HG03175 (cell line): ENCODE results near the gene SREK1.
"Not testable (repeated sequence)": the region's sequence is repeated elsewhere in the genome, so short reads cannot be mapped to it uniquely, and the experiment has no call there.

Experiments
- ATAC-seq: cut with Tn5 transposase; IDR thresholded peaks from one replicate; pipeline ENCODE4 v1.9.1; 2021; ENCODE audit warnings: mild to moderate bottlenecking, moderate library complexity; ENCODE audit not compliant: unreplicated experiment

The SREK1 gene

DNA sequence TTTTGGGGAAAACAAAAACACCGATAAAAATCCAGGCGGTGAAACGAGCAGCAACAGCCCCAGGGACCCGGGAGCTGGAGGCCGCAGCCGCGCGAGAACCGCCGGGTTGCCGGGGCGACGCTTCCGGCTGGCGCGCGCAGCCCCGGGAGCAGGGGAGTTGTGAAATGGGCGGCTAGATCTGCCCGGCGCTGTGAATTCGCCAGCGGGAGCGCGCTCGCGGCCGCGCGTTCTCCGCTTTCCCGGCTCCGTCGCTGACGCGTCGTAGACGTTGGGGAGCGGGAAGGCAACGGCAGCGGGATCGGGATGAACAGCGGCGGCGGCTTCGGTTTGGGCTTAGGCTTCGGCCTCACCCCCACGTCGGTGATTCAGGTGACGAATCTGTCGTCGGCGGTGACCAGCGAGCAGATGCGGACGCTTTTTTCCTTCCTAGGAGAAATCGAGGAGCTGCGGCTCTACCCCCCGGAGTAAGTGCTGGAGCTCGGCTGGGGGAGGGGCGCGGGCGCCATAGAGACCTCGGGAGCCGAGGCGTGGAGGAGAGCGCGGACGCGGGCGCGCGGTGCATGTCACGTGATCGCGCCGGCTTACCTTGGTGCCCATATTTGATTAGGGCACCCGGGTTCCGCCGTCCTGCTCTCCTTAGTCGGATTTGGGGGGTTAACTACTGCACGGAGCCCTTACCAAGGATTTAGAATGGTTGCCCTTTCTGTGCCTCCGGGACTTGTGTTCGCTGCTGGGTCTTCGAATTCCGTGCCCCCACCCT lies at the start of gene SREK1:
Gene SREK1 (plus strand): TSS at position 227 of the 760 bp plus-strand sequence. CDS start 77 bp downstream, at position 304.
- ATAC-seq, result peak; percentile 90

GRCh38 chr5:66100851-66101250 lies 43.2 kb upstream of the SREK1 start:
- ATAC-seq, result no peak

- no peak for ATAC-seq
These were observed 30.9 kb upstream of the SREK1 start for GRCh38 chr5:66113160-66113559.

- no peak for ATAC-seq
These were observed 25.8 kb upstream of the SREK1 start for GRCh38 chr5:66118304-66118703.

- ATAC-seq, result no peak
These were observed 21.6 kb upstream of the SREK1 start for GRCh38 chr5:66122379-66123034.

DNA sequence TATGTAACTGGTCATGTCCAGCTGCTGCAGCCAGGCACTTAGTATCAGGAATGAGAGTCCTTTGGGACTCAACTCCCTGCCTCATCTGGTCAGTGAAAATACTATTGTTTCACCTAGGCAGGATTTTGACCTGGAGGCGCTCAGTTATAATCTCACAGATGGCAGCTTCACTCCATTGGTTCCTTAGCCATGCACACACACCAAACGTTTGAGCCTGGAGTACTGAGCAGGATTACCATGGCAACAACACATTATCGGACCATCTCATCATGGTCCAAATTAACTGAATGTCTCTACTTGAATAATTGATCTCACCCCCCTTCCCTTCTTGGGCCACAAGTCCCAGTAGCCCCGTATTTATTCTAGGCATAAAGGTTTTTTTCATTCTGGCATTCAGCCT lies 15.0 kb upstream of the SREK1 start:
- ATAC-seq, result no peak

- ATAC-seq, result no peak
These were observed 13.6 kb upstream of the SREK1 start for GRCh38 chr5:66130493-66130892.

- ATAC-seq, result no peak
These were observed 9.7 kb upstream of the SREK1 start for GRCh38 chr5:66134407-66134861.

- no peak for ATAC-seq
These were observed 8.0 kb upstream of the SREK1 start for GRCh38 chr5:66136053-66136452.

DNA sequence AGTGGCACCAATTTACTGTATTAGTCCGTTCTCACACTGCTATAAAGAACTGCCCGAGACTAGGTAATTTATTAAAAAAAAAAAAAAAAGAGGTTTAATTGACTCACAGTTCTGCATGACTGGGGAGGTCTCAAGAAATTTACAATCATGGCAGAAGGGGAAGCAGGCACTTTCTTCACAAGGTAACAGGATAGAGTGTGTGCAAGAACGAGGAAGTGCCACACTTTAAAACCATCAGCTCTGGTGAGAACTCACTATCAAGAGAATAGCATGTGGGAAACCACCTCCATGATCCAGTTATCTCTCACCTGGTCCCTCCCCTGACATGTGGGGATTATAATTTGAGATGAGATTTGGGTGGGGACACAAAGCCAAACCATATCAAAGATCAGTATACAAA lies 7.2 kb upstream of the SREK1 start:
- not testable (repeated sequence) for ATAC-seq

DNA sequence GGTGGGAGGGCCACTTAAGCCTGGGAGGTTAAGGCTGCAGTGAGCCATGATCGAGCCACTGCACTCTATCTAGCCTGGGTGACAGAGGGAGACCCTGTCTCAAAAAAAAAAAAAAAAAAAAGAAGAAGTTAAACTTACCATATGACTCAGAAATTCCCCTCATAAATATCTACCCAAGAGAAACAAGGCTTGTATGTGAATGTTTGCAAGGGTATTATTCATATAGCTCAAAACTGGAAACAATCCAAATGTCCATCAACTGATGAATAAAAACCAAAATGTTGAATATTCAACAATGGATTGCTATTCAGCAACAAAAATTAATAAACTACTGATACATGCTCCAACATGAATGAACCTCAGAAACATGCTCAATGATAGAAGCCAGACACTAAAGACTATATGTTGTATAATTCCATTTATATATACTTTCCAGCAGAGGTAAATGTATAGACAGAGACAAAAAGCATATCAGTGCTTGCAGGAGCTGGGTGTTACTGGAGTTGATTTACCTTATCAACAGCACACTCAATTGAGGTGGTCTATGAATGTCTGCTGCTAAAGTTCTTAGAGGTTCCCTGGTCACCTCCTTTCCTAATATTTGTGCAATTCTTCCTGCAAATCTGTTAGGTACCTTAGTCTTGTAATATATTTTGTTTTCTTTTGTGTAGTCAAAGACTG lies 5.3 kb upstream of the SREK1 start:
- ATAC-seq, result no peak

GRCh38 chr5:66139318-66139712 lies 4.8 kb upstream of the SREK1 start:
- no peak for ATAC-seq

DNA sequence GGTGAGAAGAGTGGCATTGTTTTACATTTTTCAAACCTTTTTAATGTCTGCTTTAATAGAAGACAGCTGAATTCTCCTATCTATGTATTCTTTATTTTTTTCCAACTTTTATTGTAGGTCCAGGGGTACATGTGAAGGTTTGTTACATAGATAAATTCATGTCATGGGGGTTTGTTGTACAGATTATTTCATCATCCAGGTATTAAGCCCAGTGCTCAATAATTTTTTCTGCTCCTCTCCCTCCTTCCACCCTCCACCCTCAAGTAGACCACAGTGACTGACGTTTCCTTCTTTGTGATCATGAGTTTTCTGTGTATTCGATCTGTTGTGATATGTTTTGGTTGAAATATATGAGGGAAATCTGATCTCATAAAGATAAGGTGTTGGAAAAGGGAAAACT lies 1.7 kb upstream of the SREK1 start:
- ATAC-seq, result no peak

DNA sequence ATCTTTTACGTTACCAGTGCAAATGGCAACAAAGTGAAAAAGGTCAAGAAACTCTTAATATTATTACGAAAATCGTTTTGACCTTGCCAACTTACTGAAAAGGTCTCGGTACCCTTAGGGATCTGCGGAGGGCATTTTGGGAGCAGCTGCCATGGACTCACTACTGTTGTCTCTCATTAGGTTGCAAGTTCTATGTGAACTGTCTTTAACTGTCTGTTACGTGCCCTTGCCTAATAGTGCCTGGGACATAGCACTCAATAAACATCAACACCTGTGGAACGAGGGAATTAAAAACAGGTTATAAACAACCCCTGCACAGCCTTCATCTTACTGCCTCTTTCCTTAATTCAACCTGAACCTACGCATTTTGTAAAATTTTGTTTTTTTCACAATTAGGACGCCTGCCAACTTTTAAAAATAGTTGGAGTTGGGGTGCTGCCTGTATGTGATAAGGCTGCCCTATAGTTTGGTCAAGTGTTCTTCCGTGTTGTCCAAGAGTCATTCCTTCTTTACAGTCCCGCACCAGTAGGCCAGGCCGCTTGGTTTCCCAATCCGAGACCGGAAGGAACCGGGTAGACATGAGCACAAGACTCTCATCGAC lies 527 bp upstream of the SREK1 start:
- peak; percentile 31 for ATAC-seq

DNA sequence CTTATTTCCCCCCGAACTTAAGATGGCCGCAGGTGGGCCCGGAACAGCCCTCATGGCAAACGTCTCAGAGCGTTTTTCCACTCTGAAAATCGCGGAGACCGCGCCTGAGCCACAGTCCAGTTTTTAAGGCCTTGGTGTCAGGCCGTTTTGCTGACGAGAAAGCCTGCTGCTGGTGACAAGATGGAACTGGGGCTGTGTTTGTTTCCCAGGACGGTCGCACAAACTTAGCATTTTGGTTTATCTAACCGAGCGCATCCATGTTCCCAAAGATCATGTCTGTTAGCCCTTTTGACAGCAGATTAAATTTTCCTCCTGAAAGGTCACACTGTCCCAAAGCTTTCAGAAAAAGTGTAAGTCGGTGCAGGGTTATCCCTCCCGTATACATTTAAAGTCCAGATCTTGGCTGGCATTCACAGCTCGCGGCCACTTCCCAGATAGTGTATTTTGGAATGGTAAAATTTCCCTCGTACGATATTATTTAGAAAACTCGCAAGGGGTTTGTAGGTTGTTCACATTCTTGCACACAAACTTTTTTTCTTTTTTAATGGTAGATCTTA lies 812 bp downstream of the SREK1 start:
- peak; percentile 38 for ATAC-seq

- ATAC-seq, result no peak
These were observed 1.6 kb downstream of the SREK1 start for GRCh38 chr5:66145737-66146136.

GRCh38 chr5:66149950-66150349 lies 5.8 kb downstream of the SREK1 start:
- no peak for ATAC-seq

DNA sequence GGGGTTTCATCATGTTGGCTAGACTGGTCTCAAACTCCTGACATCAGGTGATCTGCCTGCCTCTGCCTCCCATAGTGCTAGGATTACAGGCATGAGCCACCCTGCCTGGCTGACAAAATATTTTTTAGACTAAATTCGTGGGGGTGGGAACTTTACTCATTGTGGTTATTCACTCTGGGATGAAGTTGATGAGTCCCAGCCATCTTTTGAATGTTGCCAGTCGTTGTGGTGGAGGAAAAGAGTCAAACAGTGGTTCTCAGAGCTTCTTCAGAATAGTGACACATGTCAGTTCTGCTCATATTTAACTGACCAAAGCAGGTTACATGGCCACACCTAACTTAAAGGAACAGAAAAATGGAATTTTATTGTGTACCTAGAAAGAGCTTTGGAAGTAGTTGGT lies 6.9 kb downstream of the SREK1 start:
- ATAC-seq, result no peak

DNA sequence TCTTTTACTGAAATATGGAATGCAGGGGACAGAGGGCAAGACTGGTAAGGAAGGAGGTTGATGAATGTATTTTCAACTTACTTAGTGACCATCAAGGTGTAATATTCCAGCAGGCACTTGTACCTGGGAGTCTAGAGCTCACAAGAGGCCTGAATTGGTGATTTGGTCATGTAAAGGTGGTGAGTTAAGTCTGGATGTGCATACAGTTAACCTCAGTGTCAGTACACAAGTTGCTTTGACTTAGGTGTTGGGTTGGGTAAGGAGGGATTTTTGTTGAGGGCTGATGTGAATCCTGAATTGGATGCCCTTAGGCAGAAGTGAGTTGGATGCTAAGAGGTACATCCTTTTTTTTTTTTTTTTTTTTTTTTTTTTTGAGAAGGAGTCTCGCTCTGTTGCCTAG lies 7.4 kb downstream of the SREK1 start:
- ATAC-seq, result no peak

DNA sequence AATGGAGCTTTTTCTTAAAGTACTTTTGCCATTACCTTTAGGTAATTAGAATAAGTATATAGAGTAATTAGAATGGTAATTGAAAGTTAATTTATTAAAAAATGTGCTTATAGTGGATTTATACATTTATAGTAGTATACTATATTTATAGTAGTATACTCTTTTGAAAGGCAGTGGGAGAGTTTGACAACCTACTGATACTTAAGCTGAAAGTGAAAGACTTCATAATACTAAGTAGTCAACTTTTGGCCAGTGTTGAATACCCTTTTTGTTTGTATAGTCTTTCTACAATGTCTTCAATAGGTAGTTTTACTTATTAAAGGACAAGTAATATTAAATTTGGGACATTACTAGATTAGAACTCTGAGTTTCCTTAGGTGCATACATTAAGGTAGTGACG lies 12.9 kb downstream of the SREK1 start:
- no peak for ATAC-seq

DNA sequence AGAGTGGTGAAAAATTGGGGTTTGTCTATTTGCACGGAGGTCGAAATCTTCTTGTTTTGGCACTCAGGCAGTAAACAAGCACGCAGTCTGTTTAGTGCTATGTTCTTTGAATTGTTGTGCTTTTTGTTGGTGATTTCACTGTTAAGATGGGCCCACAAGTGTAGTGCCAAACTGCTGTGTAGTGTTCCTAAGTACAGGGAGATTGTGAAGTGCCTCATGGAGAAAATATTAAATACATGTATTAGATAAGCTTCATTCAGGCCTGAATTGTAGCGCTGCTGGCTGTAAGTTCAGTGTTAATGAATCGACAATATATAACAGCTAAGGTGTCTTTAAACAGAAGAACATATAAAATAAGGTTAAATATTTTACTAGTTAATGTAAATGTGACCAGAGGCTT lies 17.3 kb downstream of the SREK1 start:
- ATAC-seq, result no peak
